GM19468 (cell line): ENCODE data around the gene TECTA.

Source experiments
- ATAC-seq: cut with Tn5 transposase; IDR thresholded peaks from one replicate; pipeline ENCODE4 v1.9.1; 2021; ENCODE audit warnings: mild to moderate bottlenecking, moderate library complexity, moderate number of reproducible peaks; ENCODE audit not compliant: unreplicated experiment; ENCODE audit errors: extremely low read depth

Gene TECTA

GRCh38 chr11:121127809-121128208 is 26.8 kb downstream of the TECTA start:
- ATAC-seq, result no peak

- no peak for ATAC-seq
Observed at GRCh38 chr11:121129362-121130340, 28.6 kb downstream of the TECTA start.

- ATAC-seq, result no peak
Observed at GRCh38 chr11:121131656-121132055, 30.6 kb downstream of the TECTA start.

- ATAC-seq, result no peak
Observed at GRCh38 chr11:121132211-121132976, 31.4 kb downstream of the TECTA start.

GRCh38 chr11:121134741-121135312 is 33.8 kb downstream of the TECTA start:
- ATAC-seq, result no peak

- no peak for ATAC-seq
Observed at GRCh38 chr11:121137005-121137404, 36.0 kb downstream of the TECTA start.

GRCh38 chr11:121138259-121138658 is 37.2 kb downstream of the TECTA start:
- ATAC-seq, result no peak

- no peak for ATAC-seq
Observed at GRCh38 chr11:121140369-121140768, 39.3 kb downstream of the TECTA start.

GRCh38 chr11:121141066-121141465 is 40.0 kb downstream of the TECTA start:
- no peak for ATAC-seq

- no peak for ATAC-seq
Observed at GRCh38 chr11:121143921-121144320, 42.9 kb downstream of the TECTA start.

- no peak for ATAC-seq
Observed at GRCh38 chr11:121144723-121145122, 43.7 kb downstream of the TECTA start.

- ATAC-seq, result no peak
Observed at GRCh38 chr11:121145826-121146225, 44.8 kb downstream of the TECTA start.

- no peak for ATAC-seq
Observed at GRCh38 chr11:121149116-121149515, 48.1 kb downstream of the TECTA start.

GRCh38 chr11:121151207-121151688 is 50.2 kb downstream of the TECTA start:
- ATAC-seq, result no peak

- ATAC-seq, result no peak
Observed at GRCh38 chr11:121152764-121153163, 51.7 kb downstream of the TECTA start.

GRCh38 chr11:121153472-121153871 is 52.4 kb downstream of the TECTA start:
- ATAC-seq, result no peak

GRCh38 chr11:121154486-121155314 is 53.7 kb downstream of the TECTA start:
- ATAC-seq, result no peak

- no peak for ATAC-seq
Observed at GRCh38 chr11:121157756-121158155, 56.7 kb downstream of the TECTA start.

GRCh38 chr11:121159741-121160140 is 58.7 kb downstream of the TECTA start:
- ATAC-seq, result no peak
